Liver (tissue), 3 donors: ENCODE data around the gene OR2V1.

Experiments used
- SP1 ChIP-seq: IDR thresholded peaks from 2 replicates; pipeline ENCODE4 v1.6.1; 2018; ENCODE audit warnings: antibody characterized with exemption, mild to moderate bottlenecking
- YY1 ChIP-seq: IDR thresholded peaks from 2 replicates; pipeline ENCODE4 v1.6.1; 2016; ENCODE audit warnings: antibody characterized with exemption, mild to moderate bottlenecking
- TF ChIP-seq, protein P1 (sequence below): fragments of 150-350 bp; IDR thresholded peaks from 2 replicates; pipeline ENCODE4 v1.5.1; 2017; ENCODE audit warnings: improper control_type of control experiment, low read depth, low read length; ENCODE audit not compliant: missing input control
- donor health status: healthy.
- donor health status: healthy.

DNA sequence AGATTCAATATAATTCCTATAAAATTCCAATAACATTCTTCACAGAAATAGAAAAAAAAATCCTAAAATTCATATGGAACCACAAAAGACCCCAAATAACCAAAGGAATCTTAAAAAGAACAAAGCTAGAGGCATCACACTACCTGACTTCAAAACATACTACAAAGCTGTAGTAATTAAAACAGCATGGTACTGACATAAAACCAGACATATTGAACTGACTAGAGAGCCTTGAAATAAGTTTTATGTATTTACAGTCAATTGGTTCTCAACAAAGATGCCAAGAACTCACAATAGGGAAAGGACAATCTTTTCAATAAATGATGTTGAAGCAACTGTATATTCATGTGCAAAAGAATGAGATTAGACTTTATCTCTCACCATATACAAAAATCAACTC is 54.0 kb downstream of the OR2V1 start:
- TF ChIP-seq, protein P1, sequence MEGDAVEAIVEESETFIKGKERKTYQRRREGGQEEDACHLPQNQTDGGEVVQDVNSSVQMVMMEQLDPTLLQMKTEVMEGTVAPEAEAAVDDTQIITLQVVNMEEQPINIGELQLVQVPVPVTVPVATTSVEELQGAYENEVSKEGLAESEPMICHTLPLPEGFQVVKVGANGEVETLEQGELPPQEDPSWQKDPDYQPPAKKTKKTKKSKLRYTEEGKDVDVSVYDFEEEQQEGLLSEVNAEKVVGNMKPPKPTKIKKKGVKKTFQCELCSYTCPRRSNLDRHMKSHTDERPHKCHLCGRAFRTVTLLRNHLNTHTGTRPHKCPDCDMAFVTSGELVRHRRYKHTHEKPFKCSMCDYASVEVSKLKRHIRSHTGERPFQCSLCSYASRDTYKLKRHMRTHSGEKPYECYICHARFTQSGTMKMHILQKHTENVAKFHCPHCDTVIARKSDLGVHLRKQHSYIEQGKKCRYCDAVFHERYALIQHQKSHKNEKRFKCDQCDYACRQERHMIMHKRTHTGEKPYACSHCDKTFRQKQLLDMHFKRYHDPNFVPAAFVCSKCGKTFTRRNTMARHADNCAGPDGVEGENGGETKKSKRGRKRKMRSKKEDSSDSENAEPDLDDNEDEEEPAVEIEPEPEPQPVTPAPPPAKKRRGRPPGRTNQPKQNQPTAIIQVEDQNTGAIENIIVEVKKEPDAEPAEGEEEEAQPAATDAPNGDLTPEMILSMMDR = no peak
- no peak for TF ChIP-seq YY1
- TF ChIP-seq SP1 = no peak
